DMS79 (cell line): Measurements from ENCODE around the gene TAGLN.
"Not testable (repeated sequence)": the region's sequence is repeated elsewhere in the genome, so short reads cannot be mapped to it uniquely, and the experiment has no call there.

Experiments
- DNase-seq: peaks from one replicate; lab custom pipeline; 2025; lab: John Stamatoyannopoulos, UW

Gene TAGLN

GRCh38 chr11:117180661-117181585, 18.2 kb upstream of the TAGLN start:
- no peak for DNase-seq

DNA sequence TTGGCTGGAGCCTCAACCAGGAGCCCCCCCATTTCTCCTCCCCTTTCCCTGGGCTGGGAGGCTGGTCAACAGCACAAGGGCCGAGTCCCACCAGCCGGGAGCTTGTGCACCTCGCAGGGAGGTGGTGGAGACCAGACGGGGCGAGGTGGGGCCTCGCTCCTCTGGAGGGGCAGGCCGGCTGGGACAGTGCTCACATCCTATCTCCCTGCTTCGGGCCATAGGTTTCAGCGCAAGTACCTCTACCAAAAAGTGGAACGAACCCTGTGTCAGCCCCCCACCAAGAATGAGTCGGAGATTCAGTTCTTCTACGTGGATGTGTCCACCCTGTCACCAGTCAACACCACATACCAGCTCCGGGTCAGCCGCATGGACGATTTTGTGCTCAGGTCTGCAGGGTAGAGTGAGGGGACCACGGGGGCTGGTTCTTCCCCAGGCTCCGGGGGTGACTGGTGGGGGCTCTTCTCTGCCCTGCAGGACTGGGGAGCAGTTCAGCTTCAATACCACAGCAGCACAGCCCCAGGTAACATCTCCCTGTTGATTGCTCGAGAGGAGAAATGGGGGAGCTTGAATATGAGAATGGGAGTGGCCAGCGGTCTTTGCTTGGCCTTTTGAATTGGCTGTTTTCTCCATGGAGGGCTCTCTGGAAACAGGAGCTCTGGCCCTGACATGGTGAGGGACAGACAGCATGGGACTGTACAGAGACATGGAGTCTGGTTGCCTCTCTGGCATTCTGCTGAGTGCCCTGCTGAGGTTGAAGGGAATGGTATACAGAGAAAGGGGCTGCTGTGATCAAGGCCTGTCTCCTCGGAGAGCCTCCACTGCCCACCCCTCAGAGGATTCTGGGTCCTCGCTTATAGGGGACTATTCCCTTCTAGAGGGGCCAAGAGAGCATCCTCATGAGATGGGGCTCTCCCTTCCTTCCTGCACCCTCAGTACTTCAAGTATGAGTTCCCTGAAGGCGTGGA, 17.3 kb upstream of the TAGLN start:
- no peak for DNase-seq

GRCh38 chr11:117182551-117182935, 16.6 kb upstream of the TAGLN start:
- no peak for DNase-seq

- not testable (repeated sequence) for DNase-seq
Observed at GRCh38 chr11:117183178-117183577, 16.0 kb upstream of the TAGLN start.

DNA sequence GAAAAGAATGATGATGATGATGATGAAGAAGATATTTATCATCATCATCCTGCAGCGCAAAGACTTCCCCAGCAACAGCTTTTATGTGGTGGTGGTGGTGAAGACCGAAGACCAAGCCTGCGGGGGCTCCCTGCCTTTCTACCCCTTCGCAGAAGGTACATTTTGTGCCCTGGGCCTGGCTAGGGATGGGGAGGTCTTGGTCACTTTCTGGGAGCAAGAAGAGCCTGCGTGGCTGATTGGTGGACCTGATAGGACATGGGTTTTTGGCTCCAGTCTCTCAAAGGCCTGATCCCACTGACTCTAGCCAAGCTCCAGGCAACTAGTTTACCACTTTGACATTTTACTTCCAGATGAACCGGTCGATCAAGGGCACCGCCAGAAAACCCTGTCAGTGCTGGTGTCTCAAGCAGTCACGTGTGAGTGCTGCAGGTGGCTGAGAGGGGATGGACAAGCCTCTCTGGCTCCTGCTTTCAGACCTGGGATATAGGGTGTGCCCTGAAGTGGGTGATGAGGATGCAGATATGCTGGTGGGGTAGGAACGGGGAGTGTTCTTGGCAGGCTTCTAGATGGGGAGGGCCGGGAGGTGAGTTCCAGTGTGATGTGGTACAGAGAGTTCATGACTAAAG, 15.3 kb upstream of the TAGLN start:
- no peak for DNase-seq

DNA sequence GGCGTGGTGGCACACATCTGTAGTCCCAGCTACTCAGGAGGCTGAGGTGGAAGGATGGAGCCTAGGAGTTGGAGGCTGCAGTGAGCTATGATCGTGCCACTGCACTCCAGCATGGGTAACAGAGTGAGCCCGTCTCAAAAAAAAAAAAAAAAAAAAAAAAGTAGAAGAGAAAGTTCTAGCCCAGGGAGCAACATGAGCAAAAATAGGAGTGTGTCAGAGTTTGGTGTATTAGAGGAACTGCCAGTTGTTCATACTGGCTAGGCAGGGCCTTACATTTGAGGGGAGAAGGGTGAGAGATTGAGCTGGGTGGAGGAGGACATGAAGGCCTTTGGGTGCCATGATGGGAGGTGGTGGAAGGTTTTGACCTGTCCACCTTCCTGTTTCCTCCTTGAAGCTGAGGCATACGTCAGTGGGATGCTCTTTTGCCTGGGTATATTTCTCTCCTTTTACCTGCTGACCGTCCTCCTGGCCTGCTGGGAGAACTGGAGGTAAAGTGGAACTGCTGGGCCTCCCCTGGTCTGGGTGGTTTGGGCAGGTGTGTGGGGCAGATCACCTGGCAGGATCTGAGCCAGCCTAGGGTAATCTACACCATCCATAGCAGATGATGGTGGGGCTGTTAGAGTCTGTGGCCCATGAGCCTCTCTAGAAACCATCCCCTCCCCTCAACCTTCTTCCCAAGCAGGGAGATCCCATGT, 13.3 kb upstream of the TAGLN start:
- DNase-seq = no peak

GRCh38 chr11:117186431-117186761, 12.8 kb upstream of the TAGLN start:
- no peak for DNase-seq

DNA sequence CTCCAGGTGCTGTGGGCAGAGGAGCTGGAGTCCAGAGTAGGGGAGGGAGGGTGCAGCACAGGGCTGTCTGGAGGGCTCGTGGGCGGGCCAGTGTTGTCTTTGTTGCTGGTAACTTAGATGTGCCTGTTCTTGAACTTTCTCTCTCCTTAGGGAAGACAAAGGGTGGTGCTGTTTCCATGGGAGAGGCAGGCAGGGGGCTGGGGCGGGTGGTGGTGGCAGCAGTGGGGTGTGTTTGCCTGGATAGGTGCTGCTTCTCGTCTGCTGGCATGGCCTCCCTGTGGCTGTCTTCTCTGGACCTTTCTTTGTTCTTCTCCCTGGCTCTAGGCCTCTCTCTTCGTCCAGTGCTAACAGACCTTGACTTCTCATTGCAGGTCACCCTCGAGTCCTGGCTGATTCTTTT, 12.2 kb upstream of the TAGLN start:
- no peak for DNase-seq

- DNase-seq = no peak
Observed at GRCh38 chr11:117187428-117187798, 11.8 kb upstream of the TAGLN start.

GRCh38 chr11:117187799-117188481, 11.2 kb upstream of the TAGLN start:
- no peak for DNase-seq

DNA sequence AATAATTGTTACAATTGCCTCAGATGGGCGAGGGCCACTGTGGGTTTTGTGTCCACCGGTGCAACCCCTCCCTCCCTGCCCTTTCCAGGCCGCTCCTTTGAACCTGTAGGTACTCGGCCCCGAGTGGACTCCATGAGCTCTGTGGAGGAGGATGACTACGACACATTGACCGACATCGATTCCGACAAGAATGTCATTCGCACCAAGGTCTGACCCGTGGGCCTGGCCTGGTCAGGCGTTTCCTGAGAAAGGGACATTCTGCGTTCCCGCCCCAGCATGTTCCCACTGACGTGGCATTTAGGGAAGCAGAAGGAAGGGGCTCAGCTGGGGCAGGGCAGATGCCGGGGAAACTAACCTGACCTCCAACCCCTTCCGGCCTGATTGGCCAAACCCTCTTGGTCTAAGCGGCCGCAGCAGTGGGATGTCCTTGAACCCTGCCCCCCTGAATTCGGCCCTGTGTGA, 10.5 kb upstream of the TAGLN start:
- no peak for DNase-seq

DNA sequence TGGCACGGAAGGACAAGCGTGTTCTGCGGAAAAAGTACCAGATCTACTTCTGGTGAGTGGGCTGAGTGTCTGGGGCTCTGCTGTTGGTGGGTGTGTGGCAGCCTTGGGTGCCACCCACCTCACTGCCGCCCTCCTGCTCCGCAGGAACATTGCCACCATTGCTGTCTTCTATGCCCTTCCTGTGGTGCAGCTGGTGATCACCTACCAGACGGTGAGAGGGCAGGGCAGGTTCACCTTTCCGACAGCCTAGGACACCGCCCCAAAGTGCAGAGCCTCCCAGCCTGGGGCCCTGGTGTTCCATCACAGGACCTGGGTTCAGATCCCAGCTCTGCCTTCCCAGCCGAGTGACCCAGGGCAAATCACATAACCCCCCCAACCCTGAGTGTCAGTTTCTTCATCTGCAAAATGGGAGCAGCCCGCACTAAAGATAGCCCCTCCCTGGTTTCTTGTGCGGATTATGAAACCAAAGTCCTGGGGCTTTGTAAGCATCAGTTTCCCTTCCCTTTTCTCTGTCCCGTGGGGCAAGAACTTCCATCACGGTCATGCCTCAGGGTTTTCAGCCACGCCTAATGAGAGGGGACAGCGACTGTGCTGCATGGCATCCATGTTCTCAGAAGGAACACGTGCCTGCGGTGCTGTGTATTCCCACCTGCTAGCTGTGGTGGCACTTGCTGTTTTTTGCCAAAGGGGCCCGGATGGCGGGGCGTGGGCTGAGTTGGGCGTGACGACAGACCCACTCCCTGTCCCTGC, 9.8 kb upstream of the TAGLN start:
- no peak for DNase-seq

GRCh38 chr11:117189941-117190544, 9.1 kb upstream of the TAGLN start:
- DNase-seq = no peak

- DNase-seq = no peak
Observed at GRCh38 chr11:117191680-117192400, 7.3 kb upstream of the TAGLN start.

- no peak for DNase-seq
Observed at GRCh38 chr11:117192401-117192875, 6.7 kb upstream of the TAGLN start.

DNA sequence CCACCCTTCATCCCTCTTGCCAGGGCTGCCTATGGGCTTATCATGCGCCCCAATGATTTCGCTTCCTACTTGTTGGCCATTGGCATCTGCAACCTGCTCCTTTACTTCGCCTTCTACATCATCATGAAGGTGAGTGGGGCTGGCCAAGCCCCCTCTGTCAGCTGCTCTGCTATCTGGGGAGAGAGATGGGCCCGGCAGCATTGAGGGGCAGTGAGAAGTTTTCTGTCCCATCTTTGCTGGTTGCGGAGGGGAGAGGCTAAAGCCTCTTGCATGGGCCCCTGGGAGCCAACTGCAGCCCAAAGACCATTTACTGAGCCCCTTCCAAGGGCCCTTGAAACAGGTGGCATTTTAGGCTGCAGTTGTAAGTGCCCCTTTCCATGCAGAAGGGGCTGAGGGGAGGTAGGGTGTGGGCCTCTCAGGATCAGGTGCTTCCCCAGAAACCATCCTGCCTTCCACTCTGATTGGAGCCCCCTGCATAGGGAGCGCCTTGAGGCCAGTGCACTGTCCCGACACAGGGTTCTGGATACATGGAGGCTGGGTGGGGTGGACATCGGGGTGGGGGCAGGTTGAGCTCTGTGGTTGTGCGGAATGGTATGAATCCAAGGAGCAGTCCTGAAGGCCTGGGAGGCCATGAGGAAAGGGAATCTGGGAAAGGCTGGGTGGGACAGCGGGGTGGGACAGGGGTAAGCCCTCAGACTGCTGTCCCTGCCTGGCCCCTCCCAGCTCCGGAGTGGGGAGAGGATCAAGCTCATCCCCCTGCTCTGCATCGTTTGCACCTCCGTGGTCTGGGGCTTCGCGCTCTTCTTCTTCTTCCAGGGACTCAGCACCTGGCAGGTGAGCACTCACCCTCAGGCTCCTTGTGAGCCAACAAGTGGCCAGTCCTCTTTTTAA, 5.8 kb upstream of the TAGLN start:
- DNase-seq = no peak

DNA sequence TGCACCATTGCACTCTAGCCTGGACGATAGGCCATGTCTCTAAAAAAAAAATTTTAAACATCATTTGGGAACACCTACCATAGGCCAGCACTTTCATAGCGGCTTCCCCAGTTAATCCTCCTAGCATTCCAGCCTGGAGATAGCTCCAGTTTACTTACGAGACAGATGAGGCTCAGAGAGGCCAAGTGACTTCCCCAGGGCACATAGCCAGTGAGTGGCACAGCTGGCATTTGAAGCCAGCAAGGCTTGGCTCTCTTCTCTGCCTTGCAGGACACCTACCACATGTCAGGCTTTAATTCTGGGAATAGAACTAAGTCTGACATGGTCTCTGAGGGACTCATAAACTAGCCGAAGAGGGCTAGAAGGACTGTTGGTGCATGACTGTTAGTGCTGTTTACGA, 4.9 kb upstream of the TAGLN start:
- peak; percentile 15 for DNase-seq

GRCh38 chr11:117195258-117195657, 3.9 kb upstream of the TAGLN start:
- DNase-seq = no peak
